Activated T-cell treated with anti-CD3 and anti-CD28 coated beads, Interleukin-2, amount 50 U/mL, for 48 hours (primary cell): ENCODE data around the gene TLDC2.
"Not testable (repeated sequence)": the region's sequence is repeated elsewhere in the genome, so short reads cannot be mapped to it uniquely, and the experiment has no call there.

Source experiments
- DNase-seq, 2 experiments: peaks; one replicate each; pipeline ENCODE4 v3.0.0-alpha.2; 2020

TLDC2 gene

DNA sequence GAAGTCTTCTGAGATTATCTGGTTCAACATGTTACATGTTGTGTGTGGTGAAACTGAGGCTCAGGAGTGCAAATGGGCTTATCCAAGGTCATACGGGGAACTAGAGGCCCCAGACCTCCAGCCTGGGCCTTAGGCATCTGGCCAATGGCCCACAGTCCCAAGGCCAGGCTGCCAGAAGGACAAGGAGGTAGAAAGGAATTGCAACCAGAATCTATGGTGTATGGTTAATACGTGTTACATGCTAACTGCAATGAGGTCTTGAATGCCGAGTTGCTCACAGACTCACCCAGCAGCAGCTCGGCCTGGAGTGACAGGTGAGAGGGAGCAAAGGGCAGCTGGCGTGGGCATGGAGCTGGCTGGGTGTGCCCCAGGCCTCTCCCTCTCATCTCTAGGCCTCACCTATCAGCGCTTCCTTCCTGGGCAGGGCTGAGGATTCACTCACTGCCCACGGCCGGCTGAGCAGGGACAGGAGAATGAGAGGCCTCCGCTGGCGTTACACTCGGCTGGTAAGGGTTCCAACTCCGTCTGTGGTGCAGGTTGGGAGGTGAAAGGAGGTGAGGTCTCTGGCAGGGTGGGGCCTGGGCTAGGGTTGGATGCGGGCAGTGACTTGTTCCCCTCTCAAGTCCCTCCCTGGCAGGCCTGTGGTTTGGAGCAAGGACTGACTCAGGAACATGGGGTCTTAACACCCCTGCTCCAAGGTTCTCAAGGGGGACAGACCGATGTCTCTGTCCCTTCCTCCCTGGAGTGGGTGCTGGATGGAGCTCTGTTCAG, at the start of gene TLDC2:
Gene TLDC2, plus strand, starts transcription at position 437 of the 771 bp plus-strand sequence. Its CDS starts 37 bp downstream, at position 474.
- no peak for DNase-seq

DNA sequence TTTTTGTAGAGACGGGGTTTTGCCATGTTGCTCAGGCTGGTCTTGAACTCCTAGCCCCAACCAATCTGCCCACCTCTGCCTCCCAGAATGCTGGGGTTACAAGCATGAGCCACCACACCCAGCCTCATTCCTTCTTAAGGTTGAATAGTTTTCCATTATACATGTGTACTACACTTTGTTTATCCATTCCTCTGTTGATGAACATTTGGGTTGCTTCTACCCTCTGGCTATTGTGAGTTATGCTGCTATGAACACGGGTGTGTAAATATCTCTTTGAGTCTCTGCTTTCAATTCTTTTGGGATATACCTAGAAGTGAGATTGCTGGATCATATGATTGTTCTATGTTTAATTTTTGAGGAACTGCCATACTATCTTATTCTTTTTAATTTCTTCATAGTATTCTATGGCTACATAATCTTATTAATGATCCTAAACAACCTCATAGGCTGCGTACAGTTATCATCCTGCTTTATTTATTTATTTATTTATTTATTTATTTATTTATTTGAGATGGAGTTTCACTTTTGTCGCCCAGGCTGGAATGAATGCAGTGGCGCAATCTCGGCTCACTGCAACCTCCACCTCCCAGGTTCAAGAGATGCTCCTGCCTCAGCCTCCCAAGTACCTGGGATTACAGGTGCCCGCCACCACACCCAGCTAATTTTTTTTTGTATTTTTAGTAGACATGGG, 49.2 kb upstream of the TLDC2 start:
- no peak for DNase-seq

DNA sequence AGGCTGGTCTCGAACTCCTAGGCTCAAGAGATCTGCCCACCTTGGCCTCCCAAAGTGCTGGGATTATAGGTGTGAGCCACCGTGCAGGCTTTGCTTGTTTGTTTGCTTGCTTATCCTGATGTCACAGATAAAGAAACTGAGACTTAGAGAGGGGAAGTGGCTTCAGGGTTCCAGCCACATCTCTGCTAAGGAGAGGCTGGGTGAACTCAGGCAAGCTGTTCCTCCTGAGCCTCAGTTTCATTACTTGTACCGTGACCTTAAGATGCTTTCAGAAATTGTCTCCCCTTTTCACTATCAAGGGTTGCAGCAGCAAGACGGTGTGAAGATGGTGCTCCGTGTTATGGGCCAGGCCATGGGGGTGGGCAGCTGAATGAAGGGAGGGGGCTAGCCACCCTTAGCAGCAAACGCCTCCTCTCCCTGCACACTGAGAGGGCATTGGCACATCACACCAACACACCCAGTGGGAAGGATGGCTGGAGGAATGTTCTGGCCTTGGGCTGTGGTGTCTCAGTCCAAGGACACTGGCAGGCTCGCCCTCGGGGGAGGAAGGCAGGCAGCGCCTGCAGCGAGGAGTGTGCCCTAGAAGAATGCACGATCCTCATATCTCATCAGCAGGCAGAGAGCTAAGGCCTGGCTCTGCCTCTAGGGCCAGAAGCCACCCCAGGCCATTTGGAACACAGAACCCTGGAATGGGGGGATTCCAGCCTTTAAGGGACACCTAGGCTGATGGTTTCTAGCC, 48.2 kb upstream of the TLDC2 start:
- no peak for DNase-seq

DNA sequence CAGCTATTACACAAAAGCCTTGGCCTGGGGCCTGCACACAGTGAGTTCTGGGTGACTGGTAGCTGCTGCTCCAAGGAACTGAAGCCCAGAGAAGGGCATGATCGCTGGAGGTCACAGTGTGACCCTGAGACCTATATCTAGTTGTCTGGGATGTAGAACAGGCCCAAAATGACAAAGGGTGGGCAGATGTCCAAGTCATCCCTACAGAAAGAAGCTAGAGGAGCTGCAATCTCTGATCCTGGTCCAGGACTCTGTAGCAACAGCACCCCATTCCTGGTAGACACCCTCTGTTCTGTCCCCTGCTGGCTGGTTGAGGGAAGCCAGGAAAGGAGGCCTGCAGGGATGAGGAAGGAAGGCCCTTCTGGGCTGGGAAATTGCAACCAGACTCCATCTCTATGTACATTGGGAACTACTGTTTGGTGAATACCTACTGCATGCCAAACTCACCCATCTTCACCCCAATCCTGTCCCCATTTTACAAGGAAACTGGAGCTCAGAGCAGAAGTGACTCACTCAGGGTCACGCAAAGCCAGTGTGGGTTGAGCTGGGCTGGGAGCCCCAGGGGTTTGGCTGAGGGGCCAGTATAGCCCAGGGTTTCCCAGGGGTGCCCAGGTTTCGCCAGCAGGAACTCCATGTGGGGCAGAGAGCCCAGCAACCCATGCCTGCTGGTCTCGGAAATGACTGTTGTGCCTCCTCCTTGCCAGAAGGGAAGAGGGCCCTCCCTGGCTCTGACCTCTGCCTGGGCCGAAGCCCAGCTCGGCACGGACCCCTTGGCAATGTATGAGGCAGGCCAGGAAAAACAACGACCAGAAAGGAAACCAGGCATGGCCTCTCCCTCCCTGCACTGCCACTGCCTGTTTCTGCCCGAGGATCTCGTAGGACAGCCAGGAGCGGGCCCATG, 44.9 kb upstream of the TLDC2 start:
- no peak for DNase-seq

DNA sequence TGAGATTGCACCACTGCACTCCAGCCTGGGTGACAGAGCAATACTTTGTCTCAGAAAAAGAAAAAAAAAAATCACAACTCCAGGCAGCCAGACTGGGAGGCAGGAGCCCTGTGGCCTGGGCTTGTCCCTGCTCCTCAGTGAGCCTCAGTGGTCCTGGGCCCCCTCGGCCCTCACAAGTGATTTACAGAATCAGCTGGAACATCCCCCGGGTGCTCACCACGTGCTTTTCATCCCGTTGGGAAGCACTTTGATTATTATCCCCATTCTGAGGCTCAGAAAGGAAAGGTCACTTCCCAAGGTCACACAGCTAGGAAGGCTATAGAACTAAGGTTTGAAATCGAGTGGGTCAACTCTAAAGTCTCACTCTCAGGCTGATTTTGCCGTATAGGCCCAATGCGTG, 43.1 kb upstream of the TLDC2 start:
- DNase-seq = no peak

DNA sequence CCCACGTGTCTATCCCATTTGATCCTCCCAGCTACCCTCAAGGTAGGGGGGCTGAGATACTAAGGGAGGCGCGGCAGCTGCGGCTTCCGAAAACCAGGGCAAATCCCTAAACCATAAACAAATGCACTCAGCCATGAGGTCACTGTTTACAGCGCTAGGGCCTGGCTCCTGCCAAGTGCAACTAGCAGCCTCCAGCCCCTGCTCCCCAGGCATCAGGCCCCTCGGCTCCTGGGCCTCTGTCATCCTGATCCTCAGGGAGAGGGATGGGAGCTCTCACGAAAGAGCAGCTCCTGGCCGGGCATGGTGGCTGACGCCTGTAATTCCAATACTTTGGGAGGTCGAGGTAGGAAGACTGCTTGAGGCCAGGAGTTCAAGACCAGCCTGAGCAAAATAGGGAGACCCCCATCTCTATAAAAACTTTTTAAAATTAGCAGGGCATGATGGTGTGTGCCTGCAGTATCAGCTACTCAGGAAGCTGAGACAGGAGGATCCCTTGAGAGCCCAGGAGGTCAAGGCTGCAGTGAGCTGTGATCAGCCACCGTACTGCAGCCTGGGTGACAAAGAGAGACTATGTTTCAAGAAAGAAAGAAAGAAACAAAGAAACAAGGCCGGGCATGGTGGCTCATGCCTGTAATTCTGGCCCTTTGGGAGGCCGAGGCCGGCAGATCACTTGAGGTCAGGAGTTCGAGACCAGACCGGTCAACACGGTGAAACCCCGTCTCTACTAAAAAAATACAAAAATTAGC, 42.5 kb upstream of the TLDC2 start:
- no peak for DNase-seq

DNA sequence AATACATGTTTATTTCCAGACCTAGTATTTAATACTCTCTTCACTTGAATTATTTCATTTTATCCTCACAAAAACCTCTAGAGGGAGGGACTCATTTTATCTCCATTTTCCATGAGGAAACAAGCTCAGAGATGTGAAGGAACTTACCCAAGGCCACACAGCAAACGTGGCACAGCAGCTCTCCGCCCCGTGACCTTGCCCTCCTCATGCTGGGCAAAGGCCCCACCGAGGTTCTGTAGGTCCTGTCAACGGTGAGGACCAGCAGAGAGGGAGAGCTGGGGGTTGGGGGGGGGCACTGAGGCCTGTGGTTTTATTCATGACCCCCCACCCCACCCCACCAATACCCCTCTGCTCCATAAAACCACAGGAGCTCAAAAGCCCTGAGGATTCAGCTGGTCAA, 40.9 kb upstream of the TLDC2 start:
- no peak for DNase-seq

DNA sequence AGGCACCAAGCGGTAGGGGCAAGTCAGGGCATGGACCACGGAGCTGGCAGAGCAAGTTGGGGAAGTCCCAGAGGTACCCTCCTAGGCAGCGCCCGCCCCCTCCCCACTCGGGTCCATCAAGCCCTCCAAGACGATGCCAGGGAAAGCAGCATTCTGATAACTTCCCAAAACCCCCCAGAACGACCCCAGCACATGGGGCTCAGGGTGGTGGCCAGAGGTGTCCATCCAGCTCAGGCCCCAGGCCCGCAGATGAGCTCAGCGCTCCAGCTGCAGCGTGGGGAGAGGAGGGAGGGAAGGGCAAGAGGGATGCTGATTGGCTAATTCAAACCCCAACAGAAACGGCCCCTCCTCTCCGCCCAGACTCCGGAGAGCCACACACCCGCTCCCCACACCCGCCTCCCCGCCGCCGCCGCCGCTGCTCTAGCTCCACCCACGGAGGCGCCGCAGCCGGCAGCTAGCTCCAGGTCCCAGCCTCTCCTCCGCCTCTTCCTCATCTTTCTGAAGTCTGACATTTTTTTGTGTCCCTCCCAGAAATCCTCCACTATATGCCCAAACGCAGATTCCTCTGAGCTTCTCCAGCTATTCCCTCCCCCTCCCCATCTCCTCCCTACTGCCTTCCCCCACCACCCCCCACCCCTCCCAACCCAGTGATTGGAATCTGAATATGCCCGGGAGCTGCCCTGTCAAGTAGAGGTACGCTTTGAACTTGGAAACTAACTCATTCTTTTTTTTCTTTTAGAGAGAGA, 40.3 kb upstream of the TLDC2 start:
- DNase-seq = peak; percentile 84 to 90

DNA sequence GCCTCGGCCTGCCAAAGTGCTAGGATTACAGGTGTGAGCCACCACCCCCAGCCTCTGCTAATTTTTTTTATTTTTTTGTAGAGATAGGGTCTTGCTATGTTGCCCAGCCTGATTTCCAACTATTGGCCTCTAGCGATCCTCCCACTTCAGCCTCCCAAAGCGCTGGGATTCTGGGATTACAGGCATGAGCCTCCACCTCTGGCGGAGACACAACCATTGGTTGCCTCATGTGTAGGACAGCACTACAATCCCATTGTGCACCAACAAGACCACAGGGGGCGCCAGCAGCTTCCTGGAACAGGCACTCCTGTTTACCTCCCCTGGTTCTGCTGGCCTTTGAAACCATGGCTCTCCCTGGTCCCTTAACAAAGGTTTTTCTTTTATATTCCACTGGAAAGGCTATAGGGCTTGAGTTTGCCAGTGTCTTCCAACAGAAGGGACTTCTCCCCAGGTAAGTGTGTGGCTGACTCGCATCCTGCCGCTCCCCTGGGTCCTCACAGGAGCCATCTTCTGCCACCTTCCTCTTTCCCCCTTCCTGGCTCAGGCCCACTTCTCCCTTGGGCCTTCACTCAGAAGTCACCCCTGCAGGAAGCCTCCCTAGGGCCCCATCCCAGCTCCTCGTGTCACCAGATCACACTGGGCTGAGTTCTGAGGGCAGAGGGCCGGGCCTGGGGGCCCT, 39.2 kb upstream of the TLDC2 start:
- DNase-seq = peak; percentile 78 to 82

DNA sequence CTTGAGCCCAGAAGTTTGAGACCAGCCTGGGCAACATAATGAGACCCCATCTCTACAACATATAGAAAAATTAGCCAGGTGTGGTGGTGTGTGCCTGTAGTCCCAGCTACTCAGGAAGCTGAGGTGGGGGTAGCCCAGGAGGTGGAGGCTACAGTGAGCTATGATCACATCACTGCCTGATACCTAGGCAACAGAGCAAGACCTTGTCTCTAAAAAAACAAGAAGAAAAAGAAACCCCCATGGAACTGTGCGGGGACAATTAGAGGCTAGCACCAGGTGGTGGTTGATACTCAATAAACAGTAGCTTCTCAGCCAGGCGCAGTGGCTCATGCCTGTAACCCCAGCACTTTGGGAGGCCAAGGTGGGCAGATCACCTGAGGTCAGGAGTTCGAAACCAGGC, 37.6 kb upstream of the TLDC2 start:
- not testable (repeated sequence) for DNase-seq

DNA sequence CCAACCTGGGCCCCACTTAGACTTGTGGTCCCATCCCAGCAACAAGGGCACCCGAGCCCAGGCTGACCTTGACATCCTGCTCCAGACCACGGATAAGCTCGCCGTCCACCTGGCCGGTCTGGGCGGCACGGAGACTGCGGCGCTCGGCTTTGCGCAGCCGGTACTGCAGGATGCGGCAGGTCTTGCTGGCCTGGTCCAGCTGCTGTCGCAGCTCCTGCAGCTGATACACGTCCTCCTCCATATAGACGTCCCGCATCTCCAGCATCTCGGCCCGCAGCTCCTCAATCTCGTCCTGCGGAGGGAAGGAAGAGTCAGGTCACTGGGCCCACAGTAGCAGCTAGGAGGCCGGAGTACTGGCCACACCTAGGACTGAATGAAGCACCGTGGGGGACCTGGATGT, 36.8 kb upstream of the TLDC2 start:
- DNase-seq = no peak

DNA sequence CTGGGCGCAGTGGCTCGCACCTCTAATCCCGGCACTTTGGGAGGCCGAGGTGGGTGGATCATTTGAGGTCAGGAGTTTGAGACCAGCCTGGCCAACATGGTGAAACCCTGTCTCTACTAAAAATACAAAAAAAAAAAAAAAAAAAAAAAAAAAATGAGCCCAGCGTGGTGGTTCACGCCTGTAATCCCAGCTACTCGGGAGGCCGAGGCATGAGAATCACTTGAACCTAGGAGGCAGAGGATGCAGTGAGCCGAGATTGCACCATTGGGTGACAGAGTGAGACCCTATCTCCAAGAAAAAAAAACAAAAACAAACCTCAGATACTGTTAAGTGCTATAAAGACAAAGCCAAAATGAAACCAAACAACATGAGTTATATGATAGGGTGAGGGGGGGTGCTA, 34.9 kb upstream of the TLDC2 start:
- DNase-seq = not testable (repeated sequence)

DNA sequence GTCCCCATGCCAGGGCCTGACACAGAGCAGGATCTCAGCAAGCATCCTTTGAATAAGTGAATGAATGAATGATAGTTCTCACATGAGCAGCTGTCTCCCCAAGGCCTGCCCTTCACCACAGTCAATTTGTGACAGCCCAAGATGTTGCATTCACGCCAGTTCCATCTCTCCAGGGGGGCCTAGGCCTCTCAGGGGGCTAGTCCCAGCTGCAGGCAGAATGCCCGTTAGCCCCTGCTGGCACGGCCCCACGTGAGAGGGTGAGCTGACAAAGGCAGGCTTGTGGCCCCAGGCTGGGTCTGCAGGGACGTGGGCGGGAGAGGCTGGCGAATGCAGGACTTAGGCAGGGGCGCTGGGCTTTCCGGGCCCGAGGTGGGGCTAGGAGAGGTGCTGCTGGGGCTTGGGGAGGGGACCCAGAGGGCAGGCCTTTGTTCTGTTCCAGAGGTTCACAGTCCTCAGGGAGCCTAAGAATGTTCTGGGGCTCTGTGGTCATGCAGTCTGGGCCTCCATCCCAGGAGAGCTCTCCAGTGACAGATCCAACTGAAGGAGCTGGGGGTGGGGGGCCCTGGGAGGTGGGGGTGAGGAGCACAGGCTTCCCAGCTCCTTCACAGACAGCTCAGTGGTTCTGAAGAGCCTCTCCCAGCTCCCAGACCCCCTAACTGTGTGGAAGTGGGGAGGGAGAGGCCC, 30.5 kb upstream of the TLDC2 start:
- DNase-seq = no peak

DNA sequence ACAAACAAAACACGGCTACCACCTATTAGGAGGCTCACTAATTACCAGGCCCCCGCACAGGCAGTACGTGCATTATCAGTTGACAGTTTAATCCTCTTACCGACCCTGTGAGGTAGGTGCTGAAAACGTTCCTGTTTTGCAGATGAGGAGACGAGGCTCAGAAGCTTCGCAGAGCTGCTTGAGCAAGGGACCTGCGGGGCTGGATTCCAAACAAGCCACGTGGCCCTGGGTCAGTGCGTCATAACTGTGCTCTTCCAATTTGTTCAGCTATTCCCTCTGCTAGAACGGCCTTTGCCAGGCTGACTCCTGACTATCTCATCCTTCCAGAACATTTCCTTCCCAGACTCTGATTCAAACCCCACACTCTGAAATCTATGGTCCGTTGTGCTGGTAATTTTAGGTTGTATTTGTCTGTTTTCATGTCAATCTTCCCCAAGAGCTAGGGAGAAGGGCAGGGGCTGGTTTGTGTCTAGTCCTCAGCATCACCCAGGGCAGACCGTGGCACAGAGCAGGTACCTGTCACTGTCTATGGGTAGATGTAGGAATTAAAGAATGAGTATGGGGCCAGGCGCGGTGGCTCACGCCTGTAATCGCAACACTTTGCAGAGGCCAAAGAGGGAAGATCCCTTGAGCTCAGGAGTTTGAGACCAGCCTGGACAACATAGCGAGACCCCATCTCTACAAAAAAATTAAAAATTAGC, 28.8 kb upstream of the TLDC2 start:
- no peak for DNase-seq

DNA sequence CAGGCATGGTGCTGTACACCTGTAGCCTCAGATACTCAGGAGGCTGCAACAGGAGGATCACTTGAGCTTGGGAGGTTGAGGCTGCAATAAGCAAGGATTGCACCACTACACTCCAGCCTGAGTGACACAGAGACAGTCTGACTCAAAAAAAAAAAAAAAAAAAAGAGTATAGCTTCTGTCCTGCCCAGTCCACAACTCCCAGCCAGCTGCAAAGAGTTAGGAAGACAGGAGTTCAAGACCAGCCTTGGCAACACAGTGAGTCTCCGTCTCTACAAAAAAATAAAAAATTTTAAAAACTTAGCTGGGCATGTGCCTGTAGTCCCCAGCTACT, 28.3 kb upstream of the TLDC2 start:
- no peak for DNase-seq

DNA sequence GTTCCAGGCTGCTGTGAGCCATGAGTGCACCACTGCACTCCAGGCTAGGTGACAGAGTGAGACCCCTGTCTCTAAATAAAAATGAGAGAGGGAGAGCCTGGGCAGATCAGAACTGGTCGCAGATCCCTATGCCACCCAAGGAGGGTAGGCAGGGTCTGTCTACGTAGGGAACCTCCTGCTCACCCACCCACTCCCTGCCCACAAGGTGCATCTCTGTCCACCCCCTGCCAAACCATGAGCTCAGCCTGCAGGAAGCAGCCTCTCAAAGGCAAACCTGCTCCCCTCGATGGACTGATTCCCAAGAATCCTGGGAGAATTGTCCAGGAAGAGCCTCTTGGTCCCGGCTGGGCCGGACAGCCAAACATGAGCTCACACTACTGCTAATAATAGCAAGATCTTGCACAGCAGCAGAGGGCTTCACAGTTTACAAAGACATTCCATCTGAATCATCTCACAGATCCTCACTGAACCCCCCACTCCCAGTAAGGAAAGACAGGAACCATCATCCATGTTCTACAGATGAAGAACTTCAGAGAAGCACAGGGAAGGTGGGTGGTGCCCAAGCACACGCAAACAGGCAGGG, 27.8 kb upstream of the TLDC2 start:
- no peak for DNase-seq

DNA sequence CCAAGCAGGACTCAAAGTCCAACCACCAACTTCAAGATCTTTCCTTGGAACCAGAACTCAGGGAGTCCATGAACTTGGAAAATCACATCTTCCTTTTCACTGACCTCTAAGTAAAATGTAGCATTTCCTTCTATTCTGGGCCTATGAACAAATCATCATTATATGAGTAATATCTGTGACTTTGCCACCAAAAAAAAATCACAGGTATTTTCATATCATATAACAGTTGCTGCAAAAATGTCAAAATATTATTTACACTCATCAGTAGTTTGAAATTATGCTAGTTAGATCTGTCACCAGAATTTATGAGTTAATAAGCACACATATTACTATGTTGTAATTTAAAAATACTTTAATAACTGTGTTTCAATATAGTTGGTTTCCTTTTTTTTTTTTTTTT, 27.3 kb upstream of the TLDC2 start:
- no peak for DNase-seq

DNA sequence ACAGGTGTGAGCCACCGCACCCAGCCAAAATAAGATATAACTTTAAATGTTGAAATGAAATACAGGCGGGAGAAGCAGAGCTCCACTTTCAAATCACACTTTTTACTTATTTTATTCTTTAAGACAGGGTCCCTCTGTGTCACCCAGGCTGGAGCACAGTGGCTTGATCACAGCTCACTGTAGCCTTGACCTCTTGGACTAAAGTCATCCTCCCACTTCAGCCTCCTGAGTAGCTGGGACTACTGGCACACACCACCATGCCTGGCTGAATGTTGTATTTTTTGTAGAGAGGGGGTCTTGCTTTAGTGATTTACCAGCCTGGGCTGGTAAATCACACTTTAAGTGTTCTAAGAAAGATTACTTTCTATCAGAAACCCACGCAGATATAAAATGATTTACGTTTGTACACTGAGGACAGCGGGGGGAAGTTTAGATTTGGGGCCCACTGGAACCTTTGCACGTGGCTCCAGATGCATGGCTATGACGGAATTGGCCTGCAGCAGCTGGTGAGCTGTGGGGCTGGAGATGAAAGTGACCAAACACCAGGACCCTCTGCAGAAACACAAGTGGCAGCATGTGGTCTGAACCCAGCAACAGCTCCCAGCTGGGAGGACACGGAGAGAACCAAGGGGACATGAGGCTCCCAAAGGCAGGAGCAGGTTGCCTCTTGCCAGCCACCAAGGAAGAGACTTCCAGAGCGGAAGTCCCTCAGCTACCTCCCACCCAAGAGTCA, 26.4 kb upstream of the TLDC2 start:
- no peak for DNase-seq
